Measurements from ENCODE around the gene TERT.

The TERT gene

GRCh38 chr5:1215320-1216096, 79.4 kb downstream of the TERT start:
- no peak for DNase-seq

- DNase-seq, result no peak
Observed at GRCh38 chr5:1214936-1215220, 80.0 kb downstream of the TERT start.

- DNase-seq, result no peak
Observed at GRCh38 chr5:1214163-1214935, 80.5 kb downstream of the TERT start.

DNA sequence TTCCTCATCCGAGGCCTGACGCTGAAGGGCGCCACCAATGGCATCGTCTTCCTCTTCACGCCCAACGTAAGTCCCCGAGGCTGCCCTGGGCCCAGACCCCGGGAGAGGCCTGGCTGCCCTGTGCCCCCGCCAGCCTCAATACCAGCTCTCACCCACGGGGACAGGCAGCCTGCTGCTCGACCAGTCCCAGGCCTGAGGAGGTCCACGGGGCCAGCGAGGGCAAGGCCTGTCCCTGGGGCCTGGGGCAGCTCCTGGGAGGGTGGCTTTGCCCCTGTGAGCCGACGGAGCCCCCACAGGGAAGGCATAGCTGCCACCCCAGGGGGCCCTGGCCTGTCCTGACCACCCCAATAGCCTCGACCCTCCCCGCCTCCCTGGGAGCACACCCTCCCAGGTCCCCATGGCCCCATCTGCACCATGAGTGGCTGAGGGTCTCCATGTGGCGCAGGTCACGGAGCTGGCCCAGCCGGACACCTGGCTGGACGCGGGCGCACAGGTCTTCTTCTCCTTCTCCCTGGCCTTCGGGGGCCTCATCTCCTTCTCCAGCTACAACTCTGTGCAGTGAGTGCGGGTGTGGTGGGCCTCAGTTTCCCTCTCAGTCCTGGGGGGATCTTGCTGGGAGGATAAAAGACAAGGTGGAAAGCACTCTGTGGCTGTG, 81.2 kb downstream of the TERT start:
- DNase-seq, result no peak

GRCh38 chr5:1212881-1213280, 82.0 kb downstream of the TERT start:
- no peak for DNase-seq

GRCh38 chr5:1212271-1212670, 82.6 kb downstream of the TERT start:
- no peak for DNase-seq

GRCh38 chr5:1211701-1212100, 83.2 kb downstream of the TERT start:
- no peak for DNase-seq

GRCh38 chr5:1210832-1211251, 84.0 kb downstream of the TERT start:
- DNase-seq, result no peak

- DNase-seq, result no peak
Observed at GRCh38 chr5:1209896-1210776, 84.7 kb downstream of the TERT start.

- DNase-seq, result no peak
Observed at GRCh38 chr5:1209489-1209852, 85.4 kb downstream of the TERT start.

DNA sequence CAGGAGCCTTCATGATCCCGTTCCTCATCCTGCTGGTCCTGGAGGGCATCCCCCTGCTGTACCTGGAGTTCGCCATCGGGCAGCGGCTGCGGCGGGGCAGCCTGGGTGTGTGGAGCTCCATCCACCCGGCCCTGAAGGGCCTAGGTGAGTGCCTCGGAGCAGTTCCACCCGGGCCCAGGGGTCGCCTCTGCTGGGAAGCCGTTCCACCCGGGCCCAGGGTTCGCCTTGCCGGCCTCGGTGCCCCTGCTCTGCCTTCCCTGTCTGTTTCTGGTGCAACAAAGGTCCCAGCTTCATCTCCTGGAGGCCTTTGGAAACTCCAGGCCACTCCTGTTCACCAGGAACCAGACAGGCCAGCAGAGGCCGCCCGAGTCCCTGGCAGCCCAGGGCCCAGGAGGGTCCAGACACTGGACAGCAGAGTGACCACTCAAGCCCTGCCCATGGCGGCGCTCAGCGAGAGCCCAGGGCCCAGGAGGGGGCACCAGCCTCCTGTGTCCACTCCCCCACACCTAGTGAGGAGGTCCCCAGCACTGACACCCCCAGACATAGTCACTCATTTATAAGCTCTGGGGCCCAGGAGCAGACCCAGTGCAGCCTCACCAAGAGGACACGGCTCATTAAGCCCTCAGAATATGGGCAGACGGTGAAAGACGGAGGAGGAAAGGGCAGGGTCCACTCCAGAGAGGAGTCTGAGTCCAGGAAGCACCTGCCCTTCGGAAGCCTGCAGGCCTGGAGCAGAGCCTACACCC, 86.0 kb downstream of the TERT start:
- peak; percentile 10 for DNase-seq

- no peak for DNase-seq
Observed at GRCh38 chr5:1208221-1208742, 86.6 kb downstream of the TERT start.

- DNase-seq, result no peak
Observed at GRCh38 chr5:1207555-1207954, 87.3 kb downstream of the TERT start.

- DNase-seq, result no peak
Observed at GRCh38 chr5:1206521-1207412, 88.1 kb downstream of the TERT start.

GRCh38 chr5:1205255-1206180, 89.3 kb downstream of the TERT start:
- no peak for DNase-seq

- DNase-seq, result no peak
Observed at GRCh38 chr5:1204693-1205242, 90.1 kb downstream of the TERT start.

- DNase-seq, result no peak
Observed at GRCh38 chr5:1203968-1204692, 90.7 kb downstream of the TERT start.

DNA sequence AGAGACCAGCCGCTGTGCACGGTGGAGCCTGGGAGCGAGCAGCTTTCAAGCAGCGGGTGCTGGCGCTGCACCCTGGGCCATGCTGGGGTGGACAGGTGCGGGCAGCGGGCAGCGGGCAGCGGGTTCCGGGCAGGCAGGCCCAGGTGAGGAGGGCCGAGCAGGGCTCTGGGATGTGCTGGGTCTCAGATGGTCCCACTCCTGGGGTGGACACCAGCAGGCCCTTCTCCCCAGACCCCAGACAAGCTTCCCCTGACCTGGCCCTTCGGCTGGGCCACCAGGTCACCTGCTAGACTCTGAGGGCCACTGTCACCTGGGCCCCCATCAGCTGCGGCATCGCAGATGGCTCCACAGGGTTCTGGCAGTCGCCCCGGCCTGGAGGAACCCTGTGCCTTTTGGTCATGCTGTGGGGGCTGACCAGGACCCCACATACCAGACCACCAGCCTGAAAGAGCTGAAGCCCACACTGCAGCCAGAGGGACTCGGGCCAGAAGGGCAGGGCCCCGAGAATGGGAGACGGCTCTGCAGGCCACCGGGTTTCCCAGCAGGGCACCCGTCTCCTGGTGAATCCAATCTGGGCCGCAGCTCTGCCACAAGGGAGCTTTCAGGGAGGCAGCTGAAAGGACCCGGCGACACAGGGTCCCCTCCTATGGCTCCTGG, 91.4 kb downstream of the TERT start:
- no peak for DNase-seq
